ENCODE data around the gene PDE6A. TPM values are rescaled to one million over a fixed set of nuclear protein-coding genes. Genes with fewer than 3 reads are reported as not detected.

PDE6A gene
- total and polyA plus RNA-seq, 2 of the 8 experiments (the other 6 are each of a cell fraction or from before 2014, with no cell fraction given): not detected

- Histone ChIP-seq H4K91ac (replicated peaks; ENCODE audit: insufficient read length, low read length) (no peak overlapping the region), H4K5ac (ENCODE audit: insufficient read length, low read depth, low read length) (no peak overlapping the region), H4K20me1 (replicated peaks in 1 of 2; ENCODE audit: control insufficient read depth in 1 of 2, insufficient read depth in 2 of 2, low read length in 2 of 2) (no peaks in the 10 kb centered on the region), H2AK5ac (ENCODE audit: low read depth, low read length) (no peak overlapping the region), H2BK12ac (ENCODE audit: low read depth, low read length) (no peak overlapping the region; the same call in 1 of the 2 replicates), H3K56ac (replicated peaks; ENCODE audit: insufficient read length, low read depth, low read length) (no peak overlapping the region), H3K4me2 (ENCODE audit: insufficient read depth in 1 of 2, low read depth in 2 of 2, low read length in 2 of 2) (no peak overlapping the region), H3K18ac (ENCODE audit: extremely low read depth, low read length) (no peak overlapping the region), H3K27me3 (replicated peaks in 1 of 4; ENCODE audit: control insufficient read depth in 3 of 4, extremely low read depth in 1 of 4, insufficient read depth in 3 of 4, low read length in 3 of 4) (no peaks in the 10 kb centered on the region), H3K9ac (replicated peaks in 1 of 4; ENCODE audit: extremely low read depth in 1 of 4, low read depth in 3 of 4, low read length in 3 of 4) (no peak overlapping the region), H3K4me1 (replicated peaks in 1 of 4; ENCODE audit: control insufficient read depth in 3 of 4, insufficient read depth in 4 of 4, low read length in 3 of 4) (no peaks in the 10 kb centered on the region), H4K8ac (ENCODE audit: extremely low read depth, insufficient read depth, low read length) (no peak overlapping the region), H3K9me3 (ENCODE audit: insufficient read depth in 2 of 2, low read depth in 1 of 2, low read length in 1 of 2) (no peaks in the 10 kb centered on the region), H3K23me2 (ENCODE audit: low read depth, low read length) (no peaks in the 10 kb centered on the region), H3K23ac (ENCODE audit: insufficient read length) (no peak overlapping the region), H2BK20ac (ENCODE audit: low read length) (no peak overlapping the region), H3K4ac (replicated peaks; ENCODE audit: insufficient read length, low read depth, low read length) (no peak overlapping the region), H3K27ac (ENCODE audit: low read depth, low read length) (no peak overlapping the region), H3K4me3 (ENCODE audit: extremely low read depth in 1 of 4, insufficient read depth in 2 of 4, low read depth in 3 of 4, low read length in 4 of 4) (no peak overlapping the region), H3K14ac (ENCODE audit: insufficient read length) (no peak overlapping the region), H2BK15ac (ENCODE audit: low read length) (no peak overlapping the region), H3K79me2 (ENCODE audit: control insufficient read depth in 1 of 2, insufficient read depth in 2 of 2, low read length in 2 of 2) (no peaks in the 10 kb centered on the region), H3K36me3 (ENCODE audit: control insufficient read depth in 2 of 4, insufficient read depth in 4 of 4, low read length in 3 of 4) (no peaks in the 10 kb centered on the region; a peak in 1 of 8 replicates), H2BK5ac (ENCODE audit: low read depth, low read length) (no peak overlapping the region), H2BK120ac (replicated peaks; ENCODE audit: low read depth, low read length) (no peak overlapping the region), H3K79me1 (ENCODE audit: low read depth, low read length) (no peaks in the 10 kb centered on the region), H2AFZ (ENCODE audit: low read length) (no peak overlapping the region)
- CTCF ChIA-PET (ENCODE audit: partially characterized antibody): interaction anchor here (0.7 to 68.7 kb wide), 27 partner anchors 5 to 442 kb away, joined by 3 to 1740 read pairs (median 5); no protein-coding TSS in a partner anchor
- 46% methylated on average over 11 of the region's 11 CpGs; no CpG with 5 or more reads in 1 of the 2 experiments for WGBS, 2 experiments (ENCODE audit: extremely low coverage in 1 of 2, insufficient coverage in 1 of 2, insufficient read length in 1 of 2, insufficient replicate concordance in 2 of 2, low coverage in 1 of 2, low lambda C conversion rate in 2 of 2, missing lambda C conversion rate in 1 of 2)
- FAIRE-seq (peak; percentile 97), DNase-seq (ENCODE audit: low read depth in 1 of 2, low spot score in 2 of 2) (peak; percentile 73 to 94)
- POLR2A ChIA-PET (ENCODE audit: partially characterized antibody): interaction anchor here (0.6 to 1.1 kb wide), 3 partner anchors 70 to 307 kb away, joined by 3 read pairs; no protein-coding TSS in a partner anchor
- TF ChIP-seq KDM4A (IDR thresholded peaks at IDR 0.05; ENCODE audit: low read depth, low read length, severe bottlenecking) (no peak), KDM5A (IDR thresholded peaks at IDR 0.05; ENCODE audit: low read length) (no peak), BRCA1 (IDR thresholded peaks at IDR 0.05; ENCODE audit: low read depth, low read length) (no peak), JUN (IDR thresholded peaks at IDR 0.05; ENCODE audit: low read depth, low read length) (no peak), GTF2F1 (IDR thresholded peaks at IDR 0.05; ENCODE audit: borderline replicate concordance, low read depth, low read length) (no peak)
Measured at GRCh38 chr5:149828161-149829011, 116.2 kb downstream of the PDE6A start.
